ENCODE measurements around the gene FLT3.
"Not testable (repeated sequence)": the region's sequence is repeated elsewhere in the genome, so short reads cannot be mapped to it uniquely, and the experiment has no call there.

The FLT3 gene
- 0 reads per million in 2 experiments for total RNA-seq

DNA sequence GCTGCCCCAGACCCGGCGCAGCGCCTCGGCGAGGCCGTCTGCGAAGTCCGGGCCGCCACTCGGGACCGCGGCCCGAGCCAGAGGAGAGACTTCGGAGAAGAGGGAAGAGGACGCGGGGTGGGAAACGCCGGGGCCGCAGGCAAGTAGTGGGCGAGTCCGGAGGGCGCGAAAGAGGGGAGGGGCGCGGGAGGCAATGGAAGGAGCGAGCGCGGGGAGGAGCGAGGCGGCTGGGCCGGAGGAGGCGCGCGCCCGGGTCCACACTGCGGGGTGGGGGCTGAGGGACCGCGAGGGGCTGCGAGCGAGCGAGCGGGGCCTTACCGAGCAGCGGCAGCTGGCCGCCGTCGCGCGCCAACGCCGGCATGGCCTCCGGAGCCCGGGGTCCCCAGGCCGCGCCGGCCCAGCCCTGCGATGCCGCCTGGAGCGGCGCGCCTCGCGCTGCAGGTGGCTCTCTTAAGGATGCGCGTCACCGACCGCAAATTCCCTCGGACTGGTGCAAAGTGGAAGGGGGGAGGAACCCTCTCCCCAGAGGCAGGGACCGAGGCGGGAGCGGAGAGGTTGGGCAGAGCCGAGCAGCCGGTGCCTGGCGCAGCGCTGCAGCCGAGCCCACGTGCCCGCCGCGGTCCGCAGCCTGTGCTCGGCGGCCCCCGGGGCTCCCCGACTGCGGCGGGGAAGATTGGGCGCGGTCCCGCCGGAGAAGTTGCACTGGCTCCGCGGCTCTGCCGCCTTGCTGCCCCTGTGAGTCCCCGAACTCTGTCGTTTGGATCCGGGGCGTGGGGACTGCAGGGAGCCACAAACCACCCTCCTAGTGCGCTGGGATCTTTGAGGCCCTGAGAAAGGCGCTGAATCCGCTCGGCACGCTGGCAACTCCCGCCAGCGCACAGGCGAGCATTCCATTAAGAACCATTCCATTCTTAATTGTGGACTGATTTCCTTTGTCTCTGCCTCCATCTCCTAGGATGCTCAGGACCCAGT, at the start of gene FLT3:
Gene FLT3 (minus strand): TSS at position 427 of the 972 bp plus-strand sequence. CDS start 66 bp downstream, at position 361.
- DNase-seq (ENCODE audit: low read depth): no peak

DNA sequence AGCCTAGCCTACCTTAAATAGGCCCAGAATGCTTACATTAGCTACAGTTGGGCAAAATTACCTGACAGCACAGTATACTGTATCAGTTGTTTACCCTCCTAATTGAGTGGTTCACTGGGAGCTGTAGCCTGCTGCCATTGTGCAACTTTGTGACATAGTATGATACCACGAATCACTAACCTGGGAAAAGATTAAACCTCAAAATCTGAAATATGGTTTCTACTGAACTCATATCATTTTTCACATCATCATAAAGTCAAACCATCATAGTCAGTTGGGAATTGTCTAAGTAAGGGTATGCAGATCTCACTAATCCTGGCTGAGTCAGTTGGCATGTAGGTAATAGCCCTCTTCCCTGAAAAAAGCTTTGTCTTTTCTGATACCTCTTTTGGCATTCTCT, 47.1 kb upstream of the FLT3 start:
- no peak for DNase-seq (ENCODE audit: low read depth)

GRCh38 chr13:28145049-28145448, 44.7 kb upstream of the FLT3 start:
- no peak for DNase-seq (ENCODE audit: low read depth)

DNA sequence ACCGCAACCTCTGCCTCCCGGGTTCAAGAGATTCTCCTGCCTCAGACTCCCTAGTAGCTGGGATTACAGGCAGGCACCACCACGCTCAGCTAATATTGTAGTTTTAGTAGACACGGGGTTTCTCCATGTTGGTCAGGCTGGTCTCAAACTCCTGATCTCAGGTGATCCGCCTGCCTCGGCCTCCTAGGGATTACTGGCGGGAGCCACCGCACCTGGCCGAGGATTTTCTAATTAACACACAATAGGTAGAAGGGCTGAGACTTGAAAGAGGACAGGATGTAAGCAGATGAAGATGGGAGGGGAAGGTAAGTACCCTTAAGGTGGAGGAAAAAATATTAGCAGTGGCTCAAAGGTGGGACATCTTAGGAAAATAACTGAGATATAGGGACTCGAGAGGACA, 41.2 kb upstream of the FLT3 start:
- not testable (repeated sequence) for DNase-seq (ENCODE audit: low read depth)

- DNase-seq (ENCODE audit: low read depth): no peak
Observed at GRCh38 chr13:28140433-28141125, 40.2 kb upstream of the FLT3 start.

DNA sequence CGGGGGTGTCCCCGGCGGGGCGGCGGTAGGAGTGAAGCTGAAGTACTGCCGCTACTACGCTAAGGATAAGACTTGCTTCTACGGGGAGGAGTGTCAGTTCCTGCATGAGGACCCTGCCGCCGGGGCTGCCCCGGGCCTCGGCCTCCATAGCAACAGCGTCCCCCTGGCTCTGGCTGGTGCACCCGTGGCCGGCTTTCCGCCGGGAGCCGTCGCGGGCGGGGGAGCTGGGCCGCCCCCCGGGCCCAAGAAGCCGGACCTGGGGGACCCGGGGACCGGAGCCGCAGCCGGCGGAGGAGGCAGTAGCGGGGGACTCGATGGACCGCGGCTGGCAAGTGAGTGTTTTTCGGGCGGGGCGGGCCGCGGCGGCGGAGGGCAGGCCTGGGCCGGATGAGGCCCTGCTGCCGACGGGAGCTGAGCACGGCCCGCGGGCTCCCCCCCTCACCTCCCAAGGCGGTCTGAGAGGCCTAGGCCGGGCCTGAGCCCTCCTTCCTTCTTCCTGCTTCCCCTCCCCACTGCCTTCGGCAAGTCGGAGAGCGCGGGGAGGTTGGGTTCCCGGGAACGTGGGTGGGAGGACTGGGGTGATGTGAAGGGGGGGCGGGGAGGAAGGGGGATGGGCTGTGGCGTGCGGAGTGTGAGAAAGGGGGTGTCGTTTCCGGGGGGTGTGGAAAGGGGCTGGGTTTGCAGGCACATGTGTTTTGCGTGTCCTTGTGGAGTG, 38.5 kb upstream of the FLT3 start:
- peak; percentile 83 for DNase-seq (ENCODE audit: low read depth)

GRCh38 chr13:28138012-28138755, 37.8 kb upstream of the FLT3 start, which contains the start of gene PAN3:
TSS of gene PAN3 (plus strand) at chr13:28138545. CDS start at chr13:28138658, 113 bp downstream.
- DNase-seq (ENCODE audit: low read depth): peak; percentile 89

- DNase-seq (ENCODE audit: low read depth): no peak
Observed at GRCh38 chr13:28137596-28137995, 37.2 kb upstream of the FLT3 start.

GRCh38 chr13:28136916-28137315, 36.5 kb upstream of the FLT3 start:
- DNase-seq (ENCODE audit: low read depth): no peak

GRCh38 chr13:28131646-28132045, 31.3 kb upstream of the FLT3 start:
- DNase-seq (ENCODE audit: low read depth): no peak

DNA sequence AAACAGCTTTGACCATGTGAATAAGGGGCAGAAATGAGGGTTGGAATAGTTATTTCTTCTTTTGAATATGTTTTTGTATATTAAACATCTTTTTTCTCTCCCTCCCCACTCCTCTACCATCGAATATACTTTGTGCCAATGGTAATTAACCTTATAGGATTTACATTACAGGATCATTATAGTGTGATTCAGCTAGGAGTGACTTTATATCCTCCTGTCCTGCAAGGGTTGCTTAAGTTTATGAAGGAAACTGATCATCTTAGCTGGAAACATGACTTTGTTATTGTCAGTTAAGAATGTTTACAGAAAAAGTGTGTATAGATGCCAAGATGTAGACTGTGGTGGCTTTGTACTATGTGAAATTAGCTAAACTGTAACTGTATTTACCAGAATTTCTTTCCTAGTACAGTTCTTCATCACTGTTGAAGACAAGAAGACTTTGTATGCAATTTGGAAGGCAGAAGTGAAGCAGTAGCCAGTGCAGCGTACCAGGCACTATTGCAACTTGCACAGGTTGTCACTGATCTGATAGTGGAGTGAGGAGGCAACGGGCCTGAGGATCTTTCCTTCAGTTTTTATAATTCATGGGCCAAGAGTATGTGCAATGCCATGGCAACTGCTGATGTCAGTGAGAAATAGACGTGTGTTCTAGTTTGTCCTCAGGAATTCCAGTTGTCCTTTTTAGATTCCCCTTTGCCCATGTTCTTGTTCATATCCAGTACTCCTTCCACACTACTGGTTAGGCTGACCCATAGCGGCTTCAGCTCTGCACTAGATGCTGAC, 29.7 kb upstream of the FLT3 start:
- no peak for DNase-seq (ENCODE audit: low read depth)

- DNase-seq (ENCODE audit: low read depth): no peak
Observed at GRCh38 chr13:28128926-28129325, 28.6 kb upstream of the FLT3 start.

GRCh38 chr13:28128030-28128429, 27.7 kb upstream of the FLT3 start:
- DNase-seq (ENCODE audit: low read depth): no peak

DNA sequence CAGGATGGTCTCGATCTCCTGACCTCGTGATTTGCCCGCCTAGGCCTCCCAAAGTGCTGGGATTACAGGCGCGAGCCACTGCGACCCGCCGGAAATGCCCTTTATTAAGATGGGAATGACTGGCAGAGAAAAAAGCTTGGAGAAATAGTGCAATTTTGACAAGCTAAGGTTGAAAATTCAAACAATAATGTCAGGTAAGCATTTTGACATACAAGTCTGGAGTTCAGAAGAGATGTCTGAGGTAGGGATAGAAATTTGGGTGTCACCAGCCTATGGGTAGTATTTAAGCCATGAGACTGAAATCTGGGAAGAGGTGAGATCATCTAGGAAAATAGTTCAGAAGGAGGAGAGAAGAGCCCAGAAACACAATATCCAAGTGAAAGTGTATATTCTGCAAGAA, 20.8 kb upstream of the FLT3 start:
- no peak for DNase-seq (ENCODE audit: low read depth)

- no peak for DNase-seq (ENCODE audit: low read depth)
Observed at GRCh38 chr13:28120317-28120716, 19.9 kb upstream of the FLT3 start.

- DNase-seq (ENCODE audit: low read depth): no peak
Observed at GRCh38 chr13:28117689-28118377, 17.5 kb upstream of the FLT3 start.

- no peak for DNase-seq (ENCODE audit: low read depth)
Observed at GRCh38 chr13:28116736-28117135, 16.4 kb upstream of the FLT3 start.

GRCh38 chr13:28110414-28110813, 10.0 kb upstream of the FLT3 start:
- no peak for DNase-seq (ENCODE audit: low read depth)

DNA sequence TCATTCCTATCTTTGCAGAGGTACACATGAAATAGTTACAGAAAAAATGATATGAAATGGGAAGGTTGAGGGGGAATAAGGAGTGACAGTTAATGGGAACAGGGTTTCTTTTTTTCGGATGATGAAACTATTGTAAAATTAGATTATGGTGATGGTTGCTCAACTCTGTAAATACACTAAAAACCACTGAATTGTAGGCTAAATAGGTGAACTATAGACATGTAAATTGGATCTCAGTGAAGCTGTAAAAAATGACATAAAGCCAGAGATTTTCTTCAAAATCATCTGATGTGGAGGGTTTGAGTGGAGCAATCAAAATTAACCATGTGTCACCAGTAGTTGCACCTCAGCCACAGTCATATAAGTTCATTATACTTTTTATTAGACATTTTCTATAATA, 6.6 kb upstream of the FLT3 start:
- DNase-seq (ENCODE audit: low read depth): no peak

GRCh38 chr13:28101886-28102285, 1.5 kb upstream of the FLT3 start:
- DNase-seq (ENCODE audit: low read depth): not testable (repeated sequence)
